NCI-H82 treated with DMSO at 0.1 percent for 48 hours (cell line): ENCODE measurements around the gene PLCB1.
A peak's percentile ranks its signal among the peaks of the same experiment; 100 is the strongest.
"Not testable (repeated sequence)": the region's sequence is repeated elsewhere in the genome, so short reads cannot be mapped to it uniquely, and the experiment has no call there.

Experiments
- DNase-seq: peaks from one replicate; lab custom pipeline; 2025; ENCODE audit not compliant: unreplicated experiment; lab: John Stamatoyannopoulos, UW

PLCB1 gene

DNA sequence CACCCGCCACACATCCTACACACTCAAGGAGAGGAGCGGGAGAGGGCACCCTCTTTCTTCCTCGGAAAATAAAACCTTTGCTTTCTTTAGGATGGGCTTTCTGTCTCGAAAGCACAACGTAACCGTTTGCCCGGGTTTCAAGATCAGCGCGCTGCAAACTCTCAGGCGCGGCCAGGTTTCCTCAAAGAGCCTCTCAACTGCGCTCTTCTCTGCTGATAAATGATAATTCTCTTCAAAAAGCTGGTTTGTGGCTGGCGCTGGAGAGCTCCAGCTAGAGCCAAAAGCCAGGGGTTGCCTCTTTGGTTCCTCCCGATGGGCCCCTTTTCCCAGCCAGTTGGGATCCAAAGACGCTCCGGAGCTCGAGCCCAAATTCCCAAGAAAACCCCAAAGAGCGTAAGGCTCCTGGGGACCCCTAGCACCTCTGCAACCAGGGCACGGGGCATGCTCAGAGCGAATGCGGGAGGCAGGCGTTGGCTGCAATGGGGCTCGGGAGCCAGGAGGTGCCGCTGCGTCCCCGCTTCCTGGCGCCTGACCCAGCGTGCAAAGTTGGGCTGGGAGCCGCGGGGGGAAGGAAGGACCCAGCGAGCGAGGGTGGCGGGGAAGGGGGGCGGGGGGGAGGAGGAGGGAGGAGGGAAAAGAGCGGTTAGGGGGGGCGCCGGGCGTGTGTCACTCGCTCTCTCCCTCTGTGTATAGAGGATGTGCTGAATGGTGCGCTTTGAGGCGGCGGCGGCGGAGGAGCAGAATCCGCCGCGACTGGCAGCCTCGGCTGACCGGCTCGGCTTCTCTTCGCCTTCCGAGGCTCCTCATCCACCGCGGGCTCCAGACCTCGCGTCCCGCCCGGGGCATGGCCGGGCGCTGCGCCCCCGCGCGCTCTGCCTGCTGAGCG, at the start of gene PLCB1:
TSS of gene PLCB1 (plus strand) at position 669 of the 886 bp plus-strand sequence. CDS start 386 bp downstream, outside the sequence.
- peak; percentile 51 for DNase-seq

DNA sequence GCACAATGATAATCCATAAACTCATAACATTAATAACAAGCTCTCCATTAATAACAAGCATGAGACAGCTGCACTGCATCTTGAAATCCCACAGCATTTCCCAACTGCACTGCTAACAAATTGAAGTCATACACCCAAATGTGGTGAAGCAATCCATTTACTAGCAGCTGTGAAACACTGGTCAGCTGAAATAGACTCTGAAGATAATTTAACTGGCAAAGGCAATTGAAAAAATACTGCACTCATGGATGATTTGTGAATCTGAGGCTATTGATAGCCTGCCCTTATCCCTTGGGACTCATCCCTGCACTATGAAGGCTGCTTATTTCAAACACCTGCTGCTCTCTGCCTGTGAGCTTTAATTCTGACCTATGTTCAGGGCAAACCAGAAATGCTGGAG, 49.1 kb upstream of the PLCB1 start:
- DNase-seq = peak; percentile 12

DNA sequence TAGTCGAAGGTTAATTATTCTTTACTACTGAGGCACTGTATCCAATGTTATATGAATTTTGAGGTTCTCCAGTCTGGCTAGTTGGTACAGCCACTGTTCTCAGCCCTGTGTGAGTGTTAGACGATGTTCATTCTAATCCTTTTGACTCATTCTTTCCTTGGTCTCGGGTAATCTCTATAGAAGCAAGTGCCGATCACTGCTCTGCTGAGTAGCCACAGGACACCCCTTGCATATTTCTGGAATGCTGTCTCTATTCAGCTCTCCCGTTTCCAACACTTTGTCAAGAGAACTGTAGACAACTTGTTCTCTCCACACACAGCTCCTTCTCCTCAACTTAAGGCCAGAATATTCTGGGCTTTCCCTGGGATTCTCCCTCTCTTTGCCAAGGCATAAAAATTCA, 42.4 kb upstream of the PLCB1 start:
- no peak for DNase-seq

DNA sequence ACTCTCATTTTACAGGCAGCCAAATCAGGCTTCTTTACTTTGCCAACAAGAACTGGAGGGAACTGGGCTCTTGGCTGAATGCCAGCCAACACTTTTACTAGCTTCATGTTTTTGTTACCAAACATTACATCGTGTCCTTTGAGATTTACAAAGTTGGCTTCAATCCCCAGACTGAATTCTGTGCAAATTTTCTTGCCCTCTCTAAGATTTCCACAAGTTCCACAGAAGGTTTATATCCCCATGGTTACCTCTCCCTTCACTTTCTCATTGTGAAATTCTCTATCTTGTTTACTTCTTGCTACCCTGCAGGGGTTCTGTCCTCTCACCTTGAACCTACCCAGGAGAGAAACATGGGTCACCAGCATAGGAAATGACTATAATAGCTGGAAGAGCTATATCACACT, 37.6 kb upstream of the PLCB1 start:
- DNase-seq = no peak

DNA sequence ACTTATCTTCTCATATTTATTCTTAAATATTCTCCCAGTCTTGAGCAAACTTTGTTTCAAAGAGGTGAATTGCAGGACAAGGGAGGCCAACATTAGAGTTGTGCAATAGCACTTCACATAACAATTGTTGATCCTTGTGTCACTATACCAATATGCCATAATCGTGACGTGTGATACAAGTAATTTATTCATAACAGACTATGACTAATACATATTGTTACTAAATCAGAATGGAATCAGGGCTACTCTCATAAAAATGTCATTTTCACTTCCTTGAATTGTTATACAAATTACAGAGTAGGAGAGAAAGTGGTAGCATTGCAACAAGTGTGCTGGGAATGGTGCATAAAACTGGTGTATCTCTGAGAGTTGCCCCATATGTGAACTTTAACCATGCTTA, 37.2 kb upstream of the PLCB1 start:
- no peak for DNase-seq

DNA sequence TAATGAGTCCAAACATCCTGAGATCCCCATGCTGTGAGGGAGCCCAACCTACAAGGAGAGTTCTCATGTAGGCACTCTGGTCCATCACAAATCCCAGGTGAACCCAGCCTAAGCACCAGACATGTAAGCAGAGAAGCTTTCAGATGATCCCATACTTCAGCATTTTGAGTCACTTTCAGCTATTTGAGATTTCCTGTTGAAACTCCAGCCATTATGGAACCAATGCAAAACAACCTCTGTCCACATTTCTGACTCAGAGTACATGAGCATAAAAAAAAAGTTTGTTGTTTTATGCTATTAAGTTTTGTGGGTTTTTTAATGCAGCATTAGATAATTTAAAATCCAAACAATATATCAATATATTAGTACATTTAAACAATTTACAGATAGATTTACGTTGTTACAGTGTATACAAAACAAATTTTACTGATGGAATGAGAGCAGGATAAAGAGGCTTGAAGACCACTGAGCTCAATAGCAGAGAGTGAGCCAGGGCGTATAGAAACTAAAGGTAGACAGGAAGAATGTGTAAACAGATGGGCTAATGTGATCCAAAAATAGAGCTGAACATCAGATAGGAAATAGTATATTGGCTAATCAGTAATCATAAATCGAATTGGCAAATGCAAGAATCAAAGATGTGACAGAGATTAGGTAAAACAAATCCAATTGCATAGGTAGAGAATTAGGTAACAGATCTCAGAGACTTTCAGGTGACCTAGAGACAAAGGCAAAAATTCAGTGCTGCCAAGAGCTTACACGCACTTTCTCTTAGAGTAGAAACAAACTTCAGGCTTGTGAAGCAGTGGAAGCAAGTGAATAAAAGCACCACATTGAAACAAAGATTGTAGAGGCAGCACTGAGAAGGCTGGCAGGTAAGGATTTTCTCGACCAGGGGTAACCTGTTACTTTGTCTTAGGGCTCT, 36.2 kb upstream of the PLCB1 start:
- DNase-seq = no peak

DNA sequence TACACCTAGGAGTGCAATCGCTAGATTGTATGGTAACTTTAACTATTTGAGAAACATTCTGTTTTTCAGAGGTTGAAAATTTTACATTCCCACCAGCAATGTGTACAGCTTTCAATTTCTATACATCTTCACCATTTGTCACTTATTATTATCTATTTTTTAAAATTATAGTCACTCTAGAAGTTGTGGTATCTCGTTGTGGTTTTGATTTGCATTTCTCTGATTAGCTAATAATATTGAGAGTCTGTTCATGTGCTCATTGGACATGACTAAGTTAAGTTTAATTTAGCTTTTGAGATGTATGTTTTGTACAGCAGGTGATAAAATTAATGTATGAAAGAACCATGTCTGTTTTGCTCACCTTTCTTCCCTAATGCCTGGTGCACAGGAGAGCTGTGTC, 34.8 kb upstream of the PLCB1 start:
- DNase-seq = no peak

DNA sequence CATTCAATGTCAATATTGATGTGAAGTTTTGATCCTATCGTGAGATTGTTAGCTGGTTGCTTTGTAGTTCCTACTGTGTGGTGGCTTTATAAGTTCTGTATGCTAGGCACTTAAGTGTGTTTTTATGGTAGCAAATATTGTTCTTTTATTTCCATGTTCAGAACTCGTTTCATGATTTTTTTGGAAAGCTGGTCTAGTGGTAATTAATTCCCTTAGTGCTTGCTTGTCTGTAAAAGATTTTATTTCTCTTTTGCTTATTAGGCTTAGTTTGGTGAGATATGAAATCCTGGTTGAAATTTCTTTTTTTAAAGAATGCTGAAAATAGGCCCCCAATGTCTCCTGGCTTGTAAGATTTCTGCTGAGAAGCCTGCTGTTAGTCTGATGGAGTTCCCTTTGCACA, 27.8 kb upstream of the PLCB1 start:
- DNase-seq = no peak

DNA sequence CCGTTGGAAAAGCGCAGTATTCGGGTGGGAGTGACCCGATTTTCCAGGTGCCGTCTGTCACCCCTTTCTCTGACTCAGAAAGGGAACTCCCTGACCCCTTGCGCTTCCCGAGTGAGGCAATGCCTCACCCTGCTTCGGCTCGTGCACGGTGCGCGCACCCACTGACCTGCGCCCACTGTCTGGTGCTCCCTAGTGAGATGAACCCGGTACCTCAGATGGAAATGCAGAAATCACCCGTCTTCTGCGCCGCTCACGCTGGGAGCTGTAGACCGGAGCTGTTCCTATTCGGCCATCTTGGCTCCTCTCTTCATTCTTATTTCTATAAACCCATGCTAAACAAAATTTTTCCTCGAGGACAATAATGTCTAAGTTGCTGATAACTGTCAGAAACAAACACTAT, 17.5 kb upstream of the PLCB1 start:
- DNase-seq = not testable (repeated sequence)

DNA sequence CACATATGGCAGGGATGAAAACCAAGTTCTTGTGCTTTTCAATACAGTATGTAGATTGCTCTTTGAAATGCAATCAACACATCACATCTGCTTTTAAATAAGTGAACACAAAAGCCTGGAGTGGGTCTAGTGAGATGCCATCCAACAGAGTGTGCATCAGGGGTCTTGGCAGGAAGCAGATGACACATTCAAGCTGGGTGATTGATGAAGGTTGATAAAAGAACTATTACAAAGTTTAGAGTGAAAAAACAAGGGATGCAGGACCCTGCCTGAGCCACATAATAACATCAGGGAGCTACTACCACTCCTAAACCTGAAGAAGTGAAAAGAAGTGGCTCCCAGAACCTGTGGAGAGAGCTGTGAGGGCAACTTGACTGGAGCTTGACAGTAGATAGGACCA, 16.6 kb upstream of the PLCB1 start:
- DNase-seq = no peak

DNA sequence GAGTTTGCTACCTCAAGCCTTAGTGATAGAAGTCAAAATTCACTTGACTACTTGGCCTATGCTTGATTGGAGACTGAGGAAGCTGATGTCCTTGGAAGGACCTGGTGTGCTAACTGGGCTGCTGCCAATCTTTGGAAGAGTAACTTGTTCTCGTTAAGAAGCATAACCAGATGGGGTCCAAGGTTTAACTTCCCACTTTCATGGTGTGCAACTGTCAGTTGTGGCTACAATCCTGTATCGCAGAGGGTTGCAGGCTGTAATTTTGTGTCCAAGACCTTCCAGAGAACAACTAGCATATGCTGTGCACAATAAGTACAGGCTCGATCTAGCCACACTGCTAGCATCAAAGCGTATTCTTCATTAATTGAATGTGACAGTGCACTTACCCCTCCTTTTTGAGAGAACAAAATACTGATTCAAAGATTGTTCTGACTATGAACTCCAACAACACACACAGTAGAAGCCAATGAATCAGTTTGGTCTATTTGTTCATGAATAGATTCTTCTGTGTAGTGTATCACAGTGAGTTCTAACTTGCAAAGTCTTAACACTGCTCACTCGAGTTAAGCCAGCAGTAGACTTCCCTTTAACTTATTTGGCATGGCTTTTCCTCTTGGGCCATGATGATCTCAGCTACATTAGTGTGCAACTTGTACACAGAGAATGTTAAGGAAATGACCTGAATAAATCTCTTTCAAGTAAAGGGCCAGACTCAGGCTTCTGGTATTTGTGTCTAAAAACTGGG, 15.8 kb upstream of the PLCB1 start:
- no peak for DNase-seq

DNA sequence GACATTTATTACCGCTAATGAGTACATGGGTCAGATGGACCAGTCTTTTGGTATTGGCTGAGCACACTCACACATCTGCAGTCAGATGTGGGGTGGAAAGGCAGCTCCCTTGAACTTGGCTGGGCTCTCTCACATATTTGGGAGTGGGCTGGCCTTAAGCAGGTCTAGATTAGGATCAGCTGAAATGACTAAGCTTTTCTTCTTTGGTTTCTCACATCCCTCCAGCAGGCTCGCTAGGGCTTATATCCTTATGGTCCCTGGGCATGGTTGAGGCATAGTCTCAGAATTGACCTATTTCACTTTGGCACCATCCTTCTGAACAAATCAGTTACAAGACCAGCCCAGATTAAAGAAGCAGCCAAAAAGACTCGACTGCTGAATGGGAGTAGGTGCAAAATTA, 14.4 kb upstream of the PLCB1 start:
- no peak for DNase-seq

DNA sequence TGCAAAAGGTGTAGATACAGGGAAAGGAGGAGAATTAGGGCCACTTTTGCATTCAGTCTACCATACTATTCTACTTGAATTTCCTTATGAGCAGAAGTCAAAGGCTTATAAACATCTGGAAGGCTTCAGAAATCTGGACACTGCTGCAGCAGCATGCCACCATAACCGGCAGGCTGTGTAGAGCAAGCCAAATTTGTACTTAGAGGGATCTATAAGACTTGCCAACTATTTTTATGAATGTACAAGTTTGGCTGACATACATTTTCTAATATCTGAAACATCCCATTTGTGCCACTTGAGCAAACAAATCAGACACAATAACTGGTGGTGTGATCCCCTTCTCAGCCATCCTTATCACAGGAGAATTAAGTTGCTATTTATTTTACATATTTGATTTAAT, 14.0 kb upstream of the PLCB1 start:
- DNase-seq = no peak

DNA sequence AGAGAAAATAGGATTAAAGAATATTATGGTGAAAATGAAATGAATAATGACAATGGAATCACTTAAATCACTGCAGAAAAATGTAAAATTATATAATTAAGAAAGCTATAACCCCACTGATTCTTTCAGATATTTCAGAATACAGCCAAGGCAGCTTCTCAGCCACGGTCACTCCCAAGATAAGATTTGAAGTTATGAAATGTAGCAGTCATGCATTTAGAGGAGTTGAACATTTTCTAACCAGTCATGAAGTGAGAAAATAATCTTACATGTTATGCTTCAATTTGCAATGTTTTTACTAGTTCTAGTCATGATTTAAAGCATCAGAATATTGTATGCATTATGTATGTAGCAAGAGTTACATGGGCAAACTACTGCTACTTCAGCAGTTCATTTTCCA, 13.3 kb upstream of the PLCB1 start:
- DNase-seq = no peak

DNA sequence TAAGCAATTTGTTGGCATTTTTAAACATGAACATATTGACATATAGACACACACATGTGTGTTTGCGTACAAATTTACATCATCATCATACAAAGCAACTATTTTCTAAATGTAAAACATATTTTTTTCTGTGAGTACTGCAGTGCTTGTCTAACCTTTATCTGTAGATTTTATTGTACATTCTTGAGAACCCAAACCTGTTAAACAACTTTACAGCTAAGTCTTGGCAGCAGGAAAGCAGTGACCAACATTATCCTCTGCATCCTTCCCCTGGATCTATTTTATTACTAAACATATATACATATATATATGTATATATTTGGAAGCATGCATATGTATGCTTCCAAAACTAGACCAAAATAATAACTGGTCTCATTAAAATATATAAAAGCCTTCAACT, 10.4 kb upstream of the PLCB1 start:
- no peak for DNase-seq

DNA sequence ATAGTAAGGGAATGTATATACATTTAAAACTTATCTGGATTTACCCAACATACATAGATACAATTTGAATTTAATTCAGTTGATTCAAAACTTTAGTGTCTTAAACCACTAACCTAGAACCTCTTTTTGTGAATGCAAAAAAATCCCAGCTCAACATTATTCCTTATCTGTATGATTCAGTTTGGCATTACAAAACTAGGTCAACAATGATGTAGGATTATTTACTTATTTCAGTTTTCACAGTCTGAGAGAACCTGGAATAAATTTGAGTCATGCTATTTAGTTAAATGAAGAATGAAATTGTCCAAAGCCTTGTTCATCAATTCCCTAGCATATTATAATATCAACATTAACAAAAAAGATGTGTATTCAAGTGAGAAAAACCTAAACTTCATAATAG, 7.4 kb upstream of the PLCB1 start:
- DNase-seq = no peak

DNA sequence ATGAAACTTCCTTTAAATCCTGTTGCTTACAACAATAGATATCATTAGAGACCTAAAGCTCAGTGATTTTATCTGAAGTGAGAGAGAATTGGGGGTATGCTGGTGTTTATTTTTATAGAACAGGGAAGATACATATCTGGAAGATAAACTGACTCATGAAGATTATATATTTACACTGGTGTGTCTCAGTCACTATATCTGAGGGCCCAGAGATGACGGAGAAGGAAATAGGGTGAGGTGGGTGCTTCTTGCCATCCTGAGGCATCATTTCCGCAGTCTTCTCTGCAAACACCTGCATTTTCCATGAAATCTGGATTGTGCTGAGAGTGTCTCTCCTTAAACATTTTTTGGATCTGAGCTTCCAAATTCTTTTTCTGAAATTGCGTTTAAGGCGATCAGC, 5.9 kb upstream of the PLCB1 start:
- no peak for DNase-seq

DNA sequence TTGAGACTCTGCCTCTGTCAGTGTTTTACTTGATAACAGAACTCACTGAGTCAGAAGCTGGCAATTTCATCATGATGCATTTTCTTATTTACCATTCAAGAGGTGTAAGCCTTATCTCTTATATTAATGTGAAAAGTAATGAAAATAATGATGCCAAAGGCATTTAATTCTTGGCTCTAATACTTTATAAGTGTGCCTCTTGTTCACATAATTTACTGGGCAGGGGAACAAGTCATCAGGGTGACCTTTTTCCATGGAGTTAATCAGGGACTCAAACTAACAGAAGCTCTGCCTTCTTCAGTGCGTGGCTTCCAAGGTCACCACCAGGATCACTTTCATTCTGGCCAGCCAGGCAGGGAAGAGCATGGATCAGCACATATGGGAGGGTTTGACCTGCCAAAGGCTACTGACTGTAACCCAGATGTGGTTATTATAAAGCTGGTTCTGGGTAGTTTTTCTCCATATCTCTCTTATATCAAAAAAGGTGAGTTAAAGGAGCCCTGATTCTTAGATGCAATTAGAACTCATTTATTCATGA, 5.2 kb upstream of the PLCB1 start:
- no peak for DNase-seq

DNA sequence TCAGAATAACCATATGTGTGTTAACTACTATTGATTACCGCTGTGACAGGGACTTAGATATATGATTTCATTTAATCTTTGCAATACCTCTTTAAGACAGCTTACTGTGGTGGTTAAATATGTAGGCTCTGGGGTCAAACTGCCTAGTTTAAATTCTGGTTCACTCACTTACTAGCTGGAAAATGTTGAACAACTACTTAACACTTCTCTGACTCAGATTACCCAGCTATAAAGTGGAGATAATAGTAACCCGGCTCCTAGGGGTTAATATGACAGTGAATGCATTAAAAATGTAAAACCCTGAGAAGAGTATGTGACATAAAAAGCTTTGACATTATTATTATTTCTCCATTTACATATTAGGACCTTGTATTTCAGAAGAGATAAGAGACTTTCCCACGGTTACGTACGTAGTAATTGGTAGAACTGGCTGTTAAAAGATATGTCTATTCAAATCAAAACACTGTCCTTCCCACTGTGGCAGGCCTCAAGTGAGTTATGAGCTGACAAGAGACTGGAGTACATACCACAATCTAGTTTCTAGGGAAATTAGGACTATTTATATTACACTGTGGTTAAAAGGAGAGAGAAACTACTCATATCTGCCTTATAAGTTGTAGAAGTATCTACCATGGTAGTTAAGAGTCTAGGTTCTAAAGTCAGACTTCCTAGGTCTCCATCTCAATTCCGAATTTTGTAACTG, 4.4 kb upstream of the PLCB1 start:
- DNase-seq = no peak

DNA sequence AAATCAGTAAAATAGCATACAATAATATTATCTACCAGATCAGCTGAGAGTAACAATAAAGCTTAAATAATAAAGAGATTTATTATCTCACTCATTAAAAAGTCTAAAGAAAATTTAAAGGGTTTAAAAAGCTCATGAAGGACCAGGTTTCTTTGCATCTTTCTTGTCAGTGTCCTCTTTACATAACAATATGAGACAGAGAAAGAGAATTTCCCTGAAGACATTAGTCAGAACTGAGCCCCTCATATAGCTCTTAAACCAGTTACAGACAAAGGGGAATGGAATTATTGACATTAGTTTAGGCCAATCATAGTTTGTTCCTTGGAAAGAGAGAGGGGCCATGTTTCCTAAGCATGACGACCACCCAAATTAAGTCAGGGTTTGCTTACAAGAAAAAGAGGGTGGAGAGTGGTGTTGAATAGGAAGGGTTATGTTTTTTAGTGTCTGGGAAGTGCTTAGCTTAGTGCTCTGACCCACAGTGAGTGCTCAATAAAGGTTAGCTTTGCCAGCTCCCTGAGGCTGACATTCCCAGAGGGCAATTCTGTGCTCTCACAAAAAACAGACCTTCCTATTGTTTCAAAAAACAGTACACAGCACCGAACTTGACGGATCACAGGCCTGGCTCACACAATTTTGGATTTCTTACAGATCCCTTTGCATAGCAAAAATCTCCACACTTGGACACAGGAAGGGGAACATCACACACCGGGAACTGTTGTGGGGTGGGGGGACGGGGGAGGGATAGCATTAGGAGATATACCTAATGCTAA, 3.6 kb upstream of the PLCB1 start:
- DNase-seq = no peak
